ENCODE data around the gene FAM83C.

- TF ChIP-seq CTCF (IDR thresholded peaks at IDR 0.05) (no peak), EZH2 (IDR thresholded peaks at IDR 0.05; ENCODE audit: borderline replicate concordance, insufficient read depth, low read depth, low read length, poor library complexity, severe bottlenecking) (no peak)
Observed at GRCh38 chr20:35277127-35277526, 15.1 kb downstream of the FAM83C start.
